Measurements from ENCODE around the gene MANBA.

MANBA gene

GRCh38 chr4:102616636-102617035, 144.1 kb downstream of the MANBA start:
- DNase-seq: no peak

DNA sequence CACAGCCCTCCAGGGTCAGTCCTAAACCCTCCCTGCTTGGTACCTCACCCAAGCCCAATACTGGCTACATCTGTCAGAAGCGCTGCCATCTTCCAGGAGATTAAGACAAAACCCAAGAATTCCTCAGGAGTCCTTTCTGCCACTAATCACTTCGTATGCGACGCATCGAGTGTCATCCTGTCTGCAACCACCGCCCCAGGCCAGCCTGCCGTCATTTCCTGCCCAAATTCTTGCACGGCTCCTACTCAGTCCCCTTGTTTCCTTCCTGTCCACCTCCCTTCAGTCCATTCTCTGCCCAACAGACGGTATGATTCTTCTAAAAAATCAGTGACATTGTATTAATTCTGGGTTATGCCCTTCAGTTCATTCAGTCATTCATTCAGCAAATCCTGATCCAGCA, 146.0 kb downstream of the MANBA start:
- no peak for DNase-seq

DNA sequence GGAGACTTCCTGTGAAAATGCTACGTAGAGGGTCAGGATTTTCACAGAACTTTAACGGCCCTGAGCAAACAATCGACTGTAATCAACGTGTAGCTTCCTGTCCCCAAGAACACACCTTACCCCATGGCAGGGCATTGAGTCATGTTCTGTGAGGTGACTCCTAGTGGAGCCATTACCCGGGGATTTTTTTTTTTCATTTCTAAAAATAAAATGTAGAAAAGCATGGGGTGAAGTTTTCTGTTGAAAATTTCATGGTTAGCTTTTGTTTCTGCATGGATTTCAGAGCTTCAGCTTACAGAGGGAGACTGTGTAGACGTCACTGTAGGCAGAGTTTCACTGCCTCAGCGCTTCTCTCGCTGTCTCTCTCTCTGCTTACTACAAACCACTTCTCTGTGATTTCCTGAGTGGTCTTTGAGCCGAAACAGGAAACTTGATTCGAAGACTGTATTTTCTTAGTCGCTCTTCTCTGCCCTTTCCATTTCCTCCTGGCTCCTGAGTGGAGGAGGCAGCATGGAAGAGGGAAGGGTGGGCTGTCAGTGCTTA, 147.9 kb downstream of the MANBA start:
- no peak for DNase-seq

DNA sequence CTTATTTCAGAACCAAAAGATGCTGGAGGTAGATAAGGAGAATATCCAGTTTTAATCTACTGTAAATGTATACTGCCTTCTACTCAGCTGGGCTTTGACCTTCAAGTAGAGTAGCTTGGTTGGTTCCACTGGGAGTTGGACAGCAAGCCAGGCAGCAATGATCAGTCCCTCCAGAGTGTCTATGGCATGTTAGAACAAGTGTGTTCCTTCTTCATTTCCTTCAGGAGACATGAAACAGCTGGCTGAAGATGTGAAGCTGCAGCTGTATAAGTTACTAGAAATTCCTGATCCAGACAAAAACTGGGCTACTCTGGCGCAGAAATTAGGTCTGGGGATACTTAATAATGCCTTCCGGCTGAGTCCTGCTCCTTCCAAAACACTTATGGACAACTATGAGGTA, 148.6 kb downstream of the MANBA start:
- no peak for DNase-seq

GRCh38 chr4:102610476-102610875, 150.3 kb downstream of the MANBA start:
- DNase-seq: no peak

GRCh38 chr4:102610007-102610406, 150.8 kb downstream of the MANBA start:
- no peak for DNase-seq

DNA sequence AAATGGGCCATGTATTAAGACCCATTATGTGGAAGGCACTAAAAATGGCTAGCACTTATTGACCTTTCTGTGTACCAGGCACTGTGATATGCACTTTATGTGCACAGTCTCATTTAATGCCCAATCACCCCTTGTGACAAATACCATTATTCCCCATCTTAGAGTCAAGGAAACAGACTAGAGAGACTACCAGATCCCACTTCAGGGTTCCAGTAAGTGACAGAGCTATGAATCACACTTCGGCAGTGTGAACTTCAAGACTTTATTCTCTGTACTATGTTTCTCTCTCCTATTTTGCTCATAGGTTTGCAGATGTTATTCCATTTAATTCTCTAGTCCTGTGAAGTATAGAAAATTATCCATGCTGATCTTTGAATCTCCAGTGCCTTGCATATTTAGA, 152.6 kb downstream of the MANBA start:
- no peak for DNase-seq

DNA sequence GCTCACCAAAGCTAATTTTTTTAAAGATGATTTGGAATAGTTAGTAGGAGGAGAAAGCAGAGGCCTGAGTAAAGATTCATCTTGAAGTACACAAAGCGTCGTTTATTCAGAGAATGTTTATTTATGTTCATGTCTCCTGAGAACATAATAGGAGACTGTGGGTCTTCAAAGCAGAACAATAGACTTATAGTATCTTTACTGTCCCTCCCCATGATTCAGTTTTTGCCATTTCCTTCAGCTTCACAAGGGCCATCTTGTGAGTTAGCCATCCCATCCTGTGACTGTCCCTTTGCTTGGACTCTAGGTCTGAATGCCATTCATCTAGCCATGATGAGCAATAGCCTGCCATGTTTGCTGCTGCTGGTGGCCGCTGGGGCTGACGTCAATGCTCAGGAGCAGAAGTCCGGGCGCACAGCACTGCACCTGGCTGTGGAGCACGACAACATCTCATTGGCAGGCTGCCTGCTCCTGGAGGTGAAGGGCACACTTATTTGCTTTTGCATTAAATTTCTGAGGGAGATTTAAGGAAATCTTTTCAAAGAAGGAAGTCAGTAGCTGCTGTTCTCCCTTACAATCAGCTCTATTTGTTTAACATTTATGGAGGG, 153.8 kb downstream of the MANBA start:
- no peak for DNase-seq

DNA sequence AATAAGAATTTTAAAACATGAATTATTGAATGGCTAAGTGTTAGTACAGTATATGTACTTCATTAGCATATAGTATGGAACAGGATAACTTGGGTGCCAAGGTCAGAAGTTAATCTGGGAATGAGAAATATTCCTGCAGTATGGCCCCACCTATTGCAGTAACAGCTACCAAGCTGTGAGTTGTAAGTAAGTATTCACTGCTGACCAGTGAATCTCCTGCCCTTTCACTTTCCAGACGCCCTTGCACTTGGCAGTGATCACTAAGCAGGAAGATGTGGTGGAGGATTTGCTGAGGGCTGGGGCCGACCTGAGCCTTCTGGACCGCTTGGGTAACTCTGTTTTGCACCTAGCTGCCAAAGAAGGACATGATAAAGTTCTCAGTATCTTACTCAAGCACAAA, 154.5 kb downstream of the MANBA start:
- DNase-seq: no peak

- DNase-seq: no peak
These were observed 156.4 kb downstream of the MANBA start for GRCh38 chr4:102604222-102604940.

DNA sequence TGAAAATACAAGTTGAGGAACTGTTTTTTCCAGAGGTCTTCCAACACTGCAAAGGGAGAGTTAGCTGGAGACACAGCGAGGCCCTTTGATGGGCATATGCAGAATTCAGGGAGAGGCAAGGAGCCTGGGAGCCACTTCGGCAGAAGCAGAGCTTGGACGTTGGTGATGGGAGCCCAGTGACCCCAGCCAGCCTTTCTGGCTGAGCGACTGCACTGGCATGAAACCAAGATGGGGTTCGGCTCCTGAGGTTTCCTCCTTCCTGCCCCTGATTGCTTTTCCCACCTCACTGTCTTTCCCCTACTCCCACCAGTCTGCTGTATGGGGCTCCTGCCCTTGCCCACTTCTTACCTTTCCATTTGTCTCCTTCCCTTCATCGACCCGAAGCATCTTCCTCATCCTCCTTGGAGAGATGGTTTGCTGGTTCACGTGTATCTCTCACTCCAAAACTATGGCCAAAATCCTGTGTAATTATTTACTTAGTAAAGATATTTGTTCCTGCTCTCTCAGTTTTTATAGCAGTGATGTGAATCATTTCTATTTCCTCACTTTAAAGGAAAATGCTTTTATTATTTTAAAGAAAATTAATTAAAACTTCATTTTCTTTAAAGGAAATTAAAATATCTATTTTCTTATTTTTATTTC, 159.1 kb downstream of the MANBA start:
- DNase-seq: no peak

DNA sequence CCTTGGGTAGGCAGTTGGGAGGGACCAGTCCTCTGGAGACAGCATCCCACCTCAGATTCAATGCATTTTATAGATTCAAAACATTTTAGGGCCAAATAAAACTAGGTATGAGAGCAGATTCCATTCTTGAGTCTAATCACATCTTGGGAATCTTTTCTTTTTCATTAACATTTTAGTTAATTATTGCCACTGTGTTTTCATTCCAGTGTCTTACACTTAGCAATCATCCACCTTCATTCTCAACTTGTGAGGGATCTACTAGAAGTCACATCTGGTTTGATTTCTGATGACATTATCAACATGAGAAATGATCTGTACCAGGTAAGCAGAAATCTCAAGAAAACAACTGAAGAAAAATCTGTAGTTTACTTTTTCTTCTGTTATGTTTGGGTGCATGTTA, 160.1 kb downstream of the MANBA start:
- DNase-seq: no peak

GRCh38 chr4:102599886-102600285, 160.9 kb downstream of the MANBA start:
- no peak for DNase-seq

- DNase-seq: no peak
These were observed 161.3 kb downstream of the MANBA start for GRCh38 chr4:102599455-102599854.

GRCh38 chr4:102598762-102599374, 161.9 kb downstream of the MANBA start:
- DNase-seq: peak; percentile 91

DNA sequence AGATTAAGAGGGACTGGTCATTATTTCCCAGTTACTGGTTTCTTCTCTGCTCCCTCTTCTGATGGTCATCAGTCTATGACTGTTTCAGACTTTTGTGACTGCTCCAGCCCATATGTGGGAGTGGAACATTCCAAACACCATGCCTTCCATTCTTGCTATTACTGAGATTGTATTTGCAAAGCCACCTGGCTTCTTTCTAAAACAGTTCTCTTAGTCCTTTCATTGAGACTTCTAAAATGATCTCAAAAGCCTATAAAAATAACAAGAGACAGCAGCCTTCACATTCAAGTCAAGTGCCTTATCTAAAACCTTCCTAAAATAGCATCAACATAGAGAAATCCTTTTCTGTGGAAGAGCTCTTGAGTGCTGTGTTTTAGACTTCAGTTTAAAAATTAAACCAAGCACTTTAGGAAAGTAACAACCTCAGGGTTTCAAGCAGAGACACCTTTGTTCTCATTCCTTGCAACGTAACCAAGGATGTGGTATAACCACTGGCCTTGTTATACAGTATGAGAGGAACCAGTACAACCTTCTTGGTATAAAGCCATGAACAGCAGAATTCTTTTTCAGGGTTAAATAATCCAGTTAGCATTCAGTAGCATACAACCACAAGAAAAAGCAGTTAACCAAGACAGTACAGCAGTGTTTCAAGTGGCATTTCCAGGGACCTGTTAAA, 162.5 kb downstream of the MANBA start:
- DNase-seq: no peak

DNA sequence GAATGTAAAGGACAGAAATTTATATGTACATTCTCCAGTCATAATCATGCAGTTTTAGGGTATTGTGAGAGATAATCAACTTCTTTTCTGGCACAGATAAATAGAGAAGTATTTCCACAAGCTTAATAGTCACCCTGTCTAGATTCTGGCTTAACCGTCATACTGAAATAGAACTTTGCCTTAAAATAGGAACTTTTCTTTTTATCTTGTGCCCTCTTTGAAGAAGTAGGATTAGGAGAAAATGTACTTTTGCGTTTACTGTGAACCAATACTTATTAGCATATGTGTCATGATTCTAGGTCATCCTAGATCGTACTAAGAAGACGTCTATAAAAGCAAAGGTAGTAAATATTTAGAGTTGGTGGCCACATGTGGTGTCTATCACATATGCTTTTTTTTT, 164.2 kb downstream of the MANBA start:
- peak; percentile 44 for DNase-seq

- DNase-seq: no peak
These were observed 166.8 kb downstream of the MANBA start for GRCh38 chr4:102594000-102594399.

GRCh38 chr4:102593147-102593546, 167.6 kb downstream of the MANBA start:
- peak; percentile 39 for DNase-seq

DNA sequence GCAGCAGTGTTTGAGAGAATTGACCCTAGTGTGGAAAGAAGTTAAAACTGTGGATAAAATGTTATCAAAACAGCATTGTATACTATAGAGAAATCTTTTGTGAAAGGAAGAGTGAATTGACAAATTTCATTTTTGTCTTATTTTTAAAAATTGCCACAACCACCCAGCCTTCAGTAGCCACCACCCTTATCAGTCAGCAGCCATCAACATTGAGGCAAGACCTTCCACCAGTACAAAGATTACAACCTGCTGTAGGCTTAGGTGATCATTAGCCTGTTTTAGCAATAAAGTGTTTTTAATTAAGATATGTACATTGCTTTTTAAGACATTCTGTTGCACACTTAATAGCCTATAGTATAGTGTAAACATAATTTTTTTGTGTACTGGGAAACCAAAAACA, 168.5 kb downstream of the MANBA start:
- no peak for DNase-seq

GRCh38 chr4:102589743-102590142, 171.0 kb downstream of the MANBA start:
- DNase-seq: no peak

- no peak for DNase-seq
These were observed 174.1 kb downstream of the MANBA start for GRCh38 chr4:102586644-102587021.

GRCh38 chr4:102586002-102586643, 174.6 kb downstream of the MANBA start:
- no peak for DNase-seq

All from inflammatory macrophage treated with lipopolysaccharide for 4 hours (primary cell).